SK-N-SH (cell line): ENCODE results near the gene FGF10.

Source experiments
- CTCF ChIP-seq: fragments of 200-600 bp; sonication (generic); IDR thresholded peaks from 2 replicates; pipeline ENCODE4 v1.6.1; 2017; ENCODE audit warnings: antibody characterized with exemption, mild to moderate bottlenecking, moderate library complexity
- EP300 ChIP-seq, 2 experiments: IDR thresholded peaks; 2 replicates each; pipeline versions ENCODE4 v1.4.0 to v1.6.1; 2012; ENCODE audit warnings: borderline replicate concordance in 1 of 2, low read depth in 1 of 2, low read length in 1 of 2
- EZH2phosphoT487 ChIP-seq: fragments of 200-600 bp; sonication (generic); IDR thresholded peaks from 2 replicates; pipeline ENCODE4 v1.6.1; 2017; ENCODE audit warnings: low read depth, mixed run types, mild to moderate bottlenecking, antibody characterized with exemption, moderate library complexity, borderline replicate concordance
- JUND ChIP-seq: IDR thresholded peaks from 2 replicates; pipeline ENCODE4 v1.4.0; 2012
- MXI1 ChIP-seq: IDR thresholded peaks from 2 replicates; pipeline ENCODE4 v1.6.1; 2012; ENCODE audit warnings: mild to moderate bottlenecking, low read depth, low read length, improper control_type of control experiment
- NRF1 ChIP-seq: IDR thresholded peaks from 2 replicates; pipeline ENCODE4 v1.6.1; 2012; ENCODE audit warnings: low read depth, mild to moderate bottlenecking, low read length
- POLR2AphosphoS5 ChIP-seq: IDR thresholded peaks from 2 replicates; pipeline ENCODE4 v1.6.1; 2012; ENCODE audit warnings: low read depth, low read length
- RFX5 ChIP-seq: IDR thresholded peaks from 2 replicates; pipeline ENCODE4 v1.6.1; 2012; ENCODE audit warnings: mild to moderate bottlenecking, improper control_type of control experiment, low read length
- SIN3A ChIP-seq: IDR thresholded peaks from 2 replicates; pipeline ENCODE4 v1.6.1; 2012; ENCODE audit warnings: low read depth, mild to moderate bottlenecking, low read length, moderate library complexity, borderline replicate concordance
- TCF12 ChIP-seq: IDR thresholded peaks from 2 replicates; pipeline ENCODE4 v1.4.0; 2012
- TEAD4 ChIP-seq: IDR thresholded peaks from 2 replicates; pipeline ENCODE4 v1.4.0; 2012; ENCODE audit warnings: mild to moderate bottlenecking, borderline replicate concordance; ENCODE audit not compliant: insufficient read depth
- TF ChIP-seq, protein P1 (sequence below): IDR thresholded peaks from 2 replicates; pipeline ENCODE4 v1.4.0; 2012; ENCODE audit warnings: low read depth
- TF ChIP-seq, protein P2 (sequence below): IDR thresholded peaks from 2 replicates; pipeline ENCODE4 v1.4.0; 2012; ENCODE audit warnings: low read depth, borderline replicate concordance

DNA sequence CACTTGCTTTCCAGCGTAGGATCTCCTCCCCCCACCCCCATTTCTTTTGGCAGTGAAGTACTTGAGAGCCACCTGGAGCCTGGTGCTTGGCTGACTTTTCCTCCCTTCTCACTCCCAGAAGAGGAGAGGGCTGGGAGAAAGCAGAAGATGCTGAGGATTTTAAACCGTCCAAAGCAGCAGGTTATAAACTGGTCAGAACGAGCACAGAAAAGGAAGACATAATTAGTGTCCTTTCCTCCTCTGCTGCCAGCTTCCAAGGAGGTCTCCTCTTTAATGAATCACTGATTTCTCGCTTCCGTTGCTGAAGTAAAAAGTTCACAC lies 563 bp upstream of the FGF10 start:
- no peak for TF ChIP-seq CTCF
- TF ChIP-seq NRF1: no peak
- TF ChIP-seq POLR2AphosphoS5: no peak
- TF ChIP-seq EZH2phosphoT487: no peak
- TF ChIP-seq JUND: no peak
- TF ChIP-seq TEAD4: no peak
- TF ChIP-seq, protein P1, sequence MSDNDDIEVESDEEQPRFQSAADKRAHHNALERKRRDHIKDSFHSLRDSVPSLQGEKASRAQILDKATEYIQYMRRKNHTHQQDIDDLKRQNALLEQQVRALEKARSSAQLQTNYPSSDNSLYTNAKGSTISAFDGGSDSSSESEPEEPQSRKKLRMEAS: no peak
- no peak for TF ChIP-seq EP300 (IDR thresholded peaks at IDR 0.05; ENCODE audit: borderline replicate concordance in 1 of 2, low read depth in 1 of 2, low read length in 1 of 2)
- no peak for TF ChIP-seq SIN3A
- no peak for TF ChIP-seq MXI1
- TF ChIP-seq, protein P2, sequence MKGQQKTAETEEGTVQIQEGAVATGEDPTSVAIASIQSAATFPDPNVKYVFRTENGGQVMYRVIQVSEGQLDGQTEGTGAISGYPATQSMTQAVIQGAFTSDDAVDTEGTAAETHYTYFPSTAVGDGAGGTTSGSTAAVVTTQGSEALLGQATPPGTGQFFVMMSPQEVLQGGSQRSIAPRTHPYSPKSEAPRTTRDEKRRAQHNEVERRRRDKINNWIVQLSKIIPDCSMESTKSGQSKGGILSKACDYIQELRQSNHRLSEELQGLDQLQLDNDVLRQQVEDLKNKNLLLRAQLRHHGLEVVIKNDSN: no peak
- TF ChIP-seq RFX5: no peak
- TF ChIP-seq TCF12: no peak
